B cell (primary cell): ENCODE data around the gene C11orf54. TPM values are rescaled to one million over a fixed set of nuclear protein-coding genes. Genes with fewer than 3 reads are reported as not detected.

ENCODE experiments used
- ATAC-seq: fragments of 200-7000 bp; cut with Tn5 transposase; one replicate; pipeline ENCODE4 v1.10.0; 2021; ENCODE audit warnings: low read depth, mild to moderate bottlenecking, moderate number of reproducible peaks, moderate library complexity
- CTCF ChIA-PET: fragments of 350-600 bp; sonication (Branson Sonifier 250); formaldehyde crosslinking; loops from one replicate; lab custom pipeline; 2021; ENCODE audit warnings: antibody characterized with exemption, inconsistent platforms; lab: Charles Lee
- POLR2A ChIA-PET: fragments of 350-600 bp; sonication (Branson Sonifier 250); formaldehyde crosslinking; loops from one replicate; lab custom pipeline; 2021; ENCODE audit warnings: antibody characterized with exemption; lab: Charles Lee
- DNase-seq: peaks from one replicate; pipeline ENCODE4 v3.0.0; 2013
- H2AFZ ChIP-seq: 2 replicates; pipeline ENCODE4 v1.6.1; 2012; ENCODE audit warnings: mild to moderate bottlenecking, low read depth, low read length; ENCODE audit not compliant: insufficient read depth, poor library complexity, severe bottlenecking
- H3K27ac ChIP-seq, 2 donors: 1 replicate in 1 of 2; 2 replicates in 1 of 2; pipeline ENCODE4 v1.5.1; 2012 to 2013; ENCODE audit warnings: low read length in 2 of 2, mild to moderate bottlenecking in 2 of 2, moderate library complexity in 1 of 2
- H3K27me3 ChIP-seq, 4 experiments: fragments of 200-600 bp in 1 of 4; sonication (generic) in 1 of 4; replicated peaks in 1 of 4; 1 replicate in 2 of 4; 2 replicates in 2 of 4; pipeline versions ENCODE4 v1.6.1 to v1.7.0; 2013 to 2016; ENCODE audit warnings: low read length in 3 of 4, mild to moderate bottlenecking in 2 of 4, mixed read lengths in 1 of 4, moderate library complexity in 1 of 4; ENCODE audit not compliant: insufficient read depth in 4 of 4, control insufficient read depth in 3 of 4; ENCODE audit errors: control extremely low read depth in 1 of 4
- H3K36me3 ChIP-seq, 2 experiments: replicated peaks in 1 of 2; 1 replicate in 1 of 2; 2 replicates in 1 of 2; pipeline versions ENCODE4 v1.6.1 to v1.7.1; 2013; ENCODE audit warnings: low read length in 1 of 2; ENCODE audit not compliant: insufficient read depth in 2 of 2, control insufficient read depth in 1 of 2; ENCODE audit errors: control extremely low read depth in 1 of 2, extremely low read depth in 1 of 2
- H3K4me1 ChIP-seq, 2 donors: fragments of 200-600 bp in 1 of 2; sonication (generic) in 1 of 2; 1 replicate in 1 of 2; 2 replicates in 1 of 2; pipeline versions ENCODE4 v1.5.1 to v1.6.1; 2013 to 2017; ENCODE audit warnings: low read length in 2 of 2; ENCODE audit not compliant: control insufficient read depth in 2 of 2, insufficient read depth in 2 of 2
- H3K4me2 ChIP-seq: replicated peaks from 2 replicates; pipeline ENCODE3; 2012; ENCODE audit warnings: mild to moderate bottlenecking, low read depth, low read length; ENCODE audit not compliant: poor library complexity, severe bottlenecking
- H3K4me3 ChIP-seq, 5 experiments: fragments of 200-600 bp in 1 of 5; sonication (generic) in 1 of 5; 1 replicate in 3 of 5; 2 replicates in 2 of 5; pipeline versions ENCODE4 v1.5.1 to v1.7.0; 2011 to 2016; ENCODE audit warnings: low read length in 4 of 5, mild to moderate bottlenecking in 4 of 5, low read depth in 2 of 5, control low read depth in 1 of 5, moderate library complexity in 1 of 5; ENCODE audit not compliant: insufficient read depth in 1 of 5; ENCODE audit errors: control extremely low read depth in 1 of 5, extremely low read depth in 1 of 5
- H3K79me2 ChIP-seq: fragments of 200-600 bp; sonication (generic); one replicate; pipeline ENCODE4 v1.6.0; 2016; ENCODE audit warnings: low read length; ENCODE audit not compliant: control insufficient read depth, insufficient read depth
- H3K9ac ChIP-seq: fragments of 200-600 bp; sonication (generic); 2 replicates; pipeline ENCODE4 v1.6.1; 2017; ENCODE audit warnings: mild to moderate bottlenecking, low read length, moderate library complexity
- H3K9me3 ChIP-seq, 3 donors: one replicate each; pipeline versions ENCODE4 v1.6.1 to v1.7.1; 2013; ENCODE audit warnings: low read length in 2 of 3; ENCODE audit not compliant: control insufficient read depth in 2 of 3, insufficient read depth in 1 of 3; ENCODE audit errors: control extremely low read depth in 1 of 3
- H4K20me1 ChIP-seq: 2 replicates; pipeline ENCODE4 v1.6.0; 2012; ENCODE audit warnings: mild to moderate bottlenecking, low read length; ENCODE audit not compliant: insufficient read depth, control insufficient read depth, poor library complexity, severe bottlenecking
- H3K27ac Mint-ChIP-seq: one replicate; pipeline ENCODE4 v1.8.0; 2021; ENCODE audit warnings: mixed read lengths
- H3K27me3 Mint-ChIP-seq: one replicate; pipeline ENCODE4 v1.8.0; 2021; ENCODE audit warnings: mixed read lengths
- H3K4me1 Mint-ChIP-seq: one replicate; pipeline ENCODE4 v1.8.0; 2021; ENCODE audit warnings: mixed read lengths
- H3K4me3 Mint-ChIP-seq: one replicate; pipeline ENCODE4 v1.8.0; 2021; ENCODE audit warnings: mixed read lengths
- H3K9me3 Mint-ChIP-seq: one replicate; pipeline ENCODE4 v1.8.0; 2022; ENCODE audit warnings: mixed read lengths; ENCODE audit not compliant: insufficient read depth
- CTCF ChIP-seq: fragments of 200-600 bp; IDR thresholded peaks from one replicate; pipeline ENCODE4 v1.8.0; 2022; ENCODE audit warnings: antibody characterized with exemption, mild to moderate bottlenecking
- EZH2 ChIP-seq: IDR thresholded peaks from 2 replicates; pipeline ENCODE4 v1.6.1; 2012; ENCODE audit warnings: borderline replicate concordance, low read depth, mild to moderate bottlenecking, moderate library complexity, low read length; ENCODE audit not compliant: insufficient read depth, poor library complexity, severe bottlenecking
- WGBS: methylation state at CpG from one replicate; pipeline ENCODE4 v1.1.5; 2013; ENCODE audit warnings: missing lambda C conversion rate; ENCODE audit not compliant: insufficient coverage; 5-methylcytosine and 5-hydroxymethylcytosine counted together
- intact Hi-C: fragments of 100-400 bp; cut with micrococcal nuclease; formaldehyde crosslinking; loops from one replicate; pipeline ENCODE4 v1.10.0; 2022
- polyA plus RNA-seq: library from polyadenylated mRNA; depleted of rRNA; stranded (reverse); fragments of >200 nt; gene quantifications from 2 replicates; pipeline ENCODE4 v1.2.3, GENCODE V29; 2012
- total RNA-seq, 2 donors: library from RNA; stranded (reverse); fragments of 120-200 nt in 1 of 2; gene quantifications; 1 replicate in 1 of 2; 2 replicates in 1 of 2; pipeline versions ENCODE4 v1.2.3 to v1.2.4, GENCODE V29; 2013 to 2022

The C11orf54 gene
- total and polyA plus RNA-seq, 2 donors (not counting 1 experiment from before 2014, with no cell fraction given): 9.2 to 38.9 TPM

- POLR2A ChIA-PET: no interaction called here
- no peak for DNase-seq
- 78% methylated on average over 1 of the region's 1 CpG for WGBS
- no peak overlapping the region for H3K4me3 Mint-ChIP-seq
- intact Hi-C loops: no loop called here
- H3K9me3 ChIP-seq: peaks cover 0 to 26% (median 10%) of the 10 kb centered on the region in 3 donors
- H3K27me3 Mint-ChIP-seq: no peaks in the 10 kb centered on the region
- no peak overlapping the region for H3K27ac Mint-ChIP-seq
- no peaks in the 10 kb centered on the region for H3K4me1 Mint-ChIP-seq
- no peaks in the 10 kb centered on the region for H4K20me1 ChIP-seq
- TF ChIP-seq CTCF: no peak
- H3K27ac ChIP-seq: no peak overlapping the region
- H3K36me3 ChIP-seq: peaks cover 0 to 3% of the 10 kb centered on the region in 2 experiments
- CTCF ChIA-PET: no interaction called here
- H3K4me3 ChIP-seq: no peak overlapping the region
- H3K4me2 ChIP-seq: no peak overlapping the region
- no peak for ATAC-seq
- H2AFZ ChIP-seq: no peak overlapping the region
- no peaks in the 10 kb centered on the region for H3K4me1 ChIP-seq
- H3K9me3 Mint-ChIP-seq: no peaks in the 10 kb centered on the region
- H3K27me3 ChIP-seq: no peaks in the 10 kb centered on the region
- H3K79me2 ChIP-seq: no peaks in the 10 kb centered on the region
- no peak overlapping the region for H3K9ac ChIP-seq
Measured at GRCh38 chr11:93770160-93770559, 28.7 kb downstream of the C11orf54 start.

- ATAC-seq: no peak
- no peak overlapping the region for H3K4me2 ChIP-seq
- H3K36me3 ChIP-seq: no peaks in the 10 kb centered on the region
- Mint-ChIP-seq H3K9me3 (no peaks in the 10 kb centered on the region), H3K27ac (no peak overlapping the region), H3K27me3 (no peaks in the 10 kb centered on the region), H3K4me3 (no peak overlapping the region), H3K4me1 (no peaks in the 10 kb centered on the region)
- TF ChIP-seq CTCF (no peak), EZH2 (no peak)
- H3K9ac ChIP-seq: no peak overlapping the region
- intact Hi-C loops: no loop called here
- no peak for DNase-seq
- WGBS: 97% methylated on average over 4 of the region's 4 CpGs
- H3K4me1 ChIP-seq: no peaks in the 10 kb centered on the region
- H2AFZ ChIP-seq: no peak overlapping the region
- CTCF ChIA-PET: no interaction called here
- peaks cover 0 to 29% (median 10%) of the 10 kb centered on the region in 3 donors for H3K9me3 ChIP-seq
- no peaks in the 10 kb centered on the region for H3K79me2 ChIP-seq
- POLR2A ChIA-PET: no interaction called here
- no peak overlapping the region for H3K4me3 ChIP-seq
- H3K27ac ChIP-seq: no peak overlapping the region
- no peaks in the 10 kb centered on the region for H4K20me1 ChIP-seq
- no peaks in the 10 kb centered on the region for H3K27me3 ChIP-seq
Measured at GRCh38 chr11:93772123-93772522, 30.7 kb downstream of the C11orf54 start.
